Subcutaneous abdominal adipose tissue (tissue), 5 donors: ENCODE measurements around the gene ROBO1.

Experiments
- H3K27ac ChIP-seq: one replicate; pipeline ENCODE4 v1.7.0; 2013; ENCODE audit warnings: low read depth, mild to moderate bottlenecking, inconsistent platforms, low read length, moderate library complexity
- H3K27me3 ChIP-seq, 5 donors: one replicate each; pipeline ENCODE4 v1.7.0; 2013; ENCODE audit warnings: low read length in 5 of 5, inconsistent platforms in 1 of 5; ENCODE audit not compliant: control insufficient read depth in 5 of 5, insufficient read depth in 4 of 5
- H3K36me3 ChIP-seq, 5 donors: one replicate each; pipeline ENCODE4 v1.7.0; 2013; ENCODE audit warnings: low read length in 5 of 5; ENCODE audit not compliant: control insufficient read depth in 5 of 5, insufficient read depth in 5 of 5
- H3K4me1 ChIP-seq, 5 donors: one replicate each; pipeline ENCODE4 v1.7.0; 2013; ENCODE audit warnings: low read length in 5 of 5, mild to moderate bottlenecking in 3 of 5, moderate library complexity in 1 of 5; ENCODE audit not compliant: control insufficient read depth in 5 of 5, insufficient read depth in 5 of 5
- H3K4me3 ChIP-seq, 5 donors: one replicate each; pipeline ENCODE4 v1.7.0; 2013; ENCODE audit warnings: low read length in 5 of 5, low read depth in 1 of 5
- H3K9ac ChIP-seq, 5 donors: one replicate each; pipeline ENCODE4 v1.7.0; 2013; ENCODE audit warnings: low read length in 5 of 5, mild to moderate bottlenecking in 4 of 5, moderate library complexity in 3 of 5
- H3K9me3 ChIP-seq, 5 donors: one replicate each; pipeline ENCODE4 v1.7.0; 2013; ENCODE audit warnings: low read length in 5 of 5; ENCODE audit not compliant: control insufficient read depth in 5 of 5
- donor health status: healthy.
- donor health status: healthy.
- donor health status: healthy.
- donor health status: healthy.
- donor health status: healthy.

ROBO1 gene

GRCh38 chr3:78632925-78633553 lies 1134.8 kb downstream of the ROBO1 start:
- Histone ChIP-seq H3K9ac (no peak overlapping the region), H3K27ac (no peak overlapping the region)

GRCh38 chr3:78629544-78629943 lies 1138.3 kb downstream of the ROBO1 start:
- H3K27ac ChIP-seq: no peak overlapping the region
- no peaks in the 10 kb centered on the region for H3K27me3 ChIP-seq
- H3K4me1 ChIP-seq: no peaks in the 10 kb centered on the region
- no peak overlapping the region for H3K4me3 ChIP-seq
- H3K9me3 ChIP-seq: no peaks in the 10 kb centered on the region
- H3K36me3 ChIP-seq: peaks cover 3 to 26% (median 16%) of the 10 kb centered on the region in 5 donors
- H3K9ac ChIP-seq: no peak overlapping the region

More at GRCh38 chr3:78632925-78633553, 1134.8 kb downstream of the ROBO1 start:
- peaks cover 0 to 24% (median 10%) of the 10 kb centered on the region in 5 donors for H3K36me3 ChIP-seq
- H3K4me3 ChIP-seq: no peak overlapping the region
- H3K9me3 ChIP-seq: no peaks in the 10 kb centered on the region
- H3K27me3 ChIP-seq: no peaks in the 10 kb centered on the region
- H3K4me1 ChIP-seq: no peaks in the 10 kb centered on the region

- Histone ChIP-seq H3K9ac (no peak overlapping the region), H3K27me3 (no peaks in the 10 kb centered on the region), H3K36me3 (peaks cover 0 to 32% (median 7%) of the 10 kb centered on the region in 5 donors), H3K4me3 (no peak overlapping the region), H3K27ac (no peak overlapping the region), H3K9me3 (no peaks in the 10 kb centered on the region), H3K4me1 (no peaks in the 10 kb centered on the region)
These were observed 1146.6 kb downstream of the ROBO1 start for GRCh38 chr3:78621061-78621716.

GRCh38 chr3:78614486-78614885 lies 1153.3 kb downstream of the ROBO1 start:
- Histone ChIP-seq H3K4me1 (no peaks in the 10 kb centered on the region), H3K27ac (no peak overlapping the region), H3K4me3 (no peak overlapping the region), H3K9me3 (no peaks in the 10 kb centered on the region), H3K27me3 (no peaks in the 10 kb centered on the region), H3K9ac (no peak overlapping the region), H3K36me3 (peaks cover 3 to 20% (median 12%) of the 10 kb centered on the region in 5 donors)

- Histone ChIP-seq H3K4me3 (no peak overlapping the region), H3K27ac (no peak overlapping the region), H3K4me1 (no peaks in the 10 kb centered on the region), H3K9me3 (no peaks in the 10 kb centered on the region), H3K9ac (no peak overlapping the region), H3K27me3 (no peaks in the 10 kb centered on the region), H3K36me3 (peaks cover 3 to 16% (median 12%) of the 10 kb centered on the region in 5 donors)
These were observed 1154.3 kb downstream of the ROBO1 start for GRCh38 chr3:78613421-78613879.

GRCh38 chr3:78611278-78611677 lies 1156.5 kb downstream of the ROBO1 start:
- Histone ChIP-seq H3K4me1 (no peaks in the 10 kb centered on the region), H3K9me3 (no peaks in the 10 kb centered on the region), H3K27me3 (no peaks in the 10 kb centered on the region), H3K27ac (no peak overlapping the region), H3K36me3 (peaks cover 2 to 15% (median 10%) of the 10 kb centered on the region in 5 donors), H3K4me3 (no peak overlapping the region), H3K9ac (no peak overlapping the region)

- Histone ChIP-seq H3K27me3 (no peaks in the 10 kb centered on the region), H3K4me3 (no peak overlapping the region), H3K27ac (no peak overlapping the region), H3K9me3 (no peaks in the 10 kb centered on the region), H3K4me1 (no peaks in the 10 kb centered on the region), H3K36me3 (peaks cover 2 to 21% (median 11%) of the 10 kb centered on the region in 5 donors), H3K9ac (no peak overlapping the region)
These were observed 1157.2 kb downstream of the ROBO1 start for GRCh38 chr3:78610462-78611125.

- peaks cover 0 to 13% (median 6%) of the 10 kb centered on the region in 5 donors for H3K36me3 ChIP-seq
These were observed 1161.0 kb downstream of the ROBO1 start for GRCh38 chr3:78606756-78607155.

GRCh38 chr3:78605178-78605577 lies 1162.6 kb downstream of the ROBO1 start:
- no peaks in the 10 kb centered on the region for H3K27me3 ChIP-seq
- H3K9ac ChIP-seq: no peak overlapping the region
- H3K36me3 ChIP-seq: peaks cover 0 to 13% (median 6%) of the 10 kb centered on the region in 5 donors

More at GRCh38 chr3:78606756-78607155, 1161.0 kb downstream of the ROBO1 start:
- H3K27ac ChIP-seq: no peak overlapping the region
- no peak overlapping the region for H3K9ac ChIP-seq
- no peaks in the 10 kb centered on the region for H3K4me1 ChIP-seq
- H3K9me3 ChIP-seq: no peaks in the 10 kb centered on the region
- H3K27me3 ChIP-seq: no peaks in the 10 kb centered on the region
- no peak overlapping the region for H3K4me3 ChIP-seq

GRCh38 chr3:78604341-78604740 lies 1163.5 kb downstream of the ROBO1 start:
- H3K4me1 ChIP-seq: no peaks in the 10 kb centered on the region
- no peak overlapping the region for H3K27ac ChIP-seq
- H3K36me3 ChIP-seq: peaks cover 0 to 13% (median 6%) of the 10 kb centered on the region in 5 donors
- no peak overlapping the region for H3K9ac ChIP-seq
- H3K27me3 ChIP-seq: no peaks in the 10 kb centered on the region
- no peaks in the 10 kb centered on the region for H3K9me3 ChIP-seq
- H3K4me3 ChIP-seq: no peak overlapping the region

More at GRCh38 chr3:78605178-78605577, 1162.6 kb downstream of the ROBO1 start:
- Histone ChIP-seq H3K27ac (no peak overlapping the region), H3K4me1 (no peaks in the 10 kb centered on the region), H3K9me3 (no peaks in the 10 kb centered on the region), H3K4me3 (no peak overlapping the region)
